ENCODE measurements around the gene ZRANB1. TPM values are rescaled to one million over a fixed set of nuclear protein-coding genes. Genes with fewer than 3 reads are reported as not detected.

ZRANB1 gene
- total RNA-seq, 1 donor from 2014 or later: 24.7 TPM

DNA sequence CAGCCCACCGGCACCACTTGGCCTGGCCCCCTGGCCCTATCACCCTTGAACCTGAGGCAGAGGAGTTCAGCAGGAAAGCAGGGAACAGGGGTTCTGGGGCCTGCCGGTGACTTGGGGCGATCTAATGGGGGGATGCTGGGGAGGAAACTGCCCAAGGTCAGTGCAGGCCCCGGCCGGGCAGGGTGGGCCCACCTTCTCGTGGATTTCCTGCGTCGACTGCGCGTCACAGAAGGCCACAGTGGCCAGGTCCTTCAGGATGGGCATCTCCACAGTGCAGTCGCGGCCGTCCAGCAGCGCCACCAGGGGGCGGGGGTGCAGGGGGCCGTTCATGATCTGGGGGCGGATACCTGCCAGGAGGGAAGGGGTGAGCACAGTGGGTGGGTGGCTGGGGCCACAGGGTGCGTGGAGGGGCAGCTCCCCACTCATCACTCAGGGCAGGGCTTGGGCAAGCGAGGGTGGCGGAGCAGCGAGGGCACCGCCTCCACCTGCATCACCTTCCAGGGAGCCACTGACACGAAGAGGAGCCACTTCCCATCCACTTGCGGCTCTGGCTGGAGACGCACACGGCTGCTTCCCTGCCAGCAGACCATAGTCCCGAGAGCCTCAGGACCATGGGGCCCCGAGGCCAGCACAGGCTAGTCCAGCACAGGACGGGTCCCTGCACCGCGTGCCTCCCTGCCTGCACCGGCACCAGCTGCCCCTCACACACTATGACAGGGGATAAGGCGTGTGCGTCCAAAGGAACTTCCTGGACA is 61.4 kb downstream of the ZRANB1 start:
- DNase-seq (ENCODE audit: low spot score in 2 of 2): peak in 1 of 2 donors; percentile 61
- peaks cover 11 to 19% of the 10 kb centered on the region in 2 donors for H3K36me3 ChIP-seq
- H3K4me1 ChIP-seq: peaks cover 30 to 65% of the 10 kb centered on the region in 2 donors
- no peak overlapping the region for H3K4me3 ChIP-seq
- H3K9me3 ChIP-seq: no peaks in the 10 kb centered on the region
- no peaks in the 10 kb centered on the region for H3K27me3 ChIP-seq
- H3K27ac ChIP-seq: peak overlapping the region in 1 of 2 donors; percentile 94
- intact Hi-C loops (cut with DNase I): no loop called here
- TF ChIP-seq, protein P1, sequence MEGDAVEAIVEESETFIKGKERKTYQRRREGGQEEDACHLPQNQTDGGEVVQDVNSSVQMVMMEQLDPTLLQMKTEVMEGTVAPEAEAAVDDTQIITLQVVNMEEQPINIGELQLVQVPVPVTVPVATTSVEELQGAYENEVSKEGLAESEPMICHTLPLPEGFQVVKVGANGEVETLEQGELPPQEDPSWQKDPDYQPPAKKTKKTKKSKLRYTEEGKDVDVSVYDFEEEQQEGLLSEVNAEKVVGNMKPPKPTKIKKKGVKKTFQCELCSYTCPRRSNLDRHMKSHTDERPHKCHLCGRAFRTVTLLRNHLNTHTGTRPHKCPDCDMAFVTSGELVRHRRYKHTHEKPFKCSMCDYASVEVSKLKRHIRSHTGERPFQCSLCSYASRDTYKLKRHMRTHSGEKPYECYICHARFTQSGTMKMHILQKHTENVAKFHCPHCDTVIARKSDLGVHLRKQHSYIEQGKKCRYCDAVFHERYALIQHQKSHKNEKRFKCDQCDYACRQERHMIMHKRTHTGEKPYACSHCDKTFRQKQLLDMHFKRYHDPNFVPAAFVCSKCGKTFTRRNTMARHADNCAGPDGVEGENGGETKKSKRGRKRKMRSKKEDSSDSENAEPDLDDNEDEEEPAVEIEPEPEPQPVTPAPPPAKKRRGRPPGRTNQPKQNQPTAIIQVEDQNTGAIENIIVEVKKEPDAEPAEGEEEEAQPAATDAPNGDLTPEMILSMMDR (IDR thresholded peaks at IDR 0.05): no peak

DNA sequence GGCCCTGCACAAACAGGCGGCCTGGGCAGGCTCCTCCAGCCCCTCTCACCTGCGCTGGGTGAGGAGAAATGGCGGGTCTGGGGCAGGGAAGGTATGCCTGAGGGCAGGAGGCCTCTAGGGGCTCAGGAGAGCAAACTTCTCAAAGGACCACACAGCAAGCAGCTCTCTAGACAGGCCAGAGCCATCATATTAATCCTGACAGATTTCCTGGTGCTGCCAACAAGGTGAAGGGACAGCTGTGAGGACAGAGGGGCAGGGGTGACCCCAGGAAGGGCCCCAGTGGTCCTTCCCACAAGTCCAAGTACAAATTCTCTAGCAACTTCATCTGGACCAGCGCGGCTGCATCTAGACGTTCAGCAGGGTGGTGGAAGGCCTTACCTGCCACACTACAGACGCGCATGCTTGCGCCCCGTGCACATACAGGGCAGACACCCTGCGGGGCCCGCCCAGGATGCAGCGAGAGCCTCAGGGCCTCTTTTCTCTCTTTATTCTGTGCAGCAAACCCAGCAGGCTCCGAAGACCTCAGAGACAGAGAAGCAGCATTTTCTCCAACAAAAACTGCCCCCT is 62.1 kb downstream of the ZRANB1 start:
- Histone ChIP-seq H3K4me1 (peaks cover 23 to 60% of the 10 kb centered on the region in 2 donors), H3K27me3 (no peaks in the 10 kb centered on the region), H3K27ac (no peak overlapping the region), H3K9me3 (no peaks in the 10 kb centered on the region), H3K4me3 (no peak overlapping the region), H3K36me3 (peaks cover 11 to 19% of the 10 kb centered on the region in 2 donors)
- no peak for DNase-seq (ENCODE audit: low spot score in 2 of 2)
- TF ChIP-seq, protein P1 (IDR thresholded peaks at IDR 0.05): no peak
- intact Hi-C loops (cut with DNase I): no loop called here

DNA sequence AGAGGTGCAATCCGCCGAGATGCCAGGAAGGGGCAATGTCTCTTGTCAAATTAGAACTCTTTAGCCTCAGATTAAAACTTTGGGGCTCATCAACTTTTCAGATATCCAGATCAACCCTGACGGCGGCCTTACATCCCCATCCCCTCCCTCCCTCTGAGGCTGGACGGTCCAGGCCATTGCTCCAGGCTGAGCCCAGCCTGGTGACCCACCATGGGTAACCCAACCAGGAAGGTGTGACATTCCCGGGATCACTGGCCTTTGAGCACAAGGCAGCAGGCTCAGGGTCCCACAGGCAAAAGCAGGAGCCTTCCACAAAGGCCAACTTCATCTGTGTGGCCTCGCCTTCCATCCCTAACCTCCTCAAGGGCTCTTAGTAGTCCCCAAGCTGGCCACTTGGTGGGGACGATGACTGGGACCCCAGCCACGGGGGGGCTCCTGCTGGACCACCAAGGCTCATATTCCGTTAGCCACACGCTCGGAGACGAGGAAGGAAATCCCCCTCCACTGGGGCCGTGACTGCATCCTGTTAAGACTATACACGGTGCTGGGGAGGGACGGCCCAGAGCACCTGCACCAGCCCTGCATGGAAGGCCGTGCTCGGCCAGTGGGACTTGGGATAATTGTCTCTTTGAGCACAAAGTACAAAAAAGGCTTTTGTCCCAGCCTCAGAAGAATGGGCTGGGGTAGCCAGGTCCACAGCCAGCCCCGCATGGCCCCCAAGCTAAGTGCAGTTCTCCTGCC is 62.8 kb downstream of the ZRANB1 start:
- peak in 1 of 2 donors; percentile 58 for DNase-seq (ENCODE audit: low spot score in 2 of 2)
- Histone ChIP-seq H3K36me3 (peaks cover 11 to 19% of the 10 kb centered on the region in 2 donors), H3K9me3 (no peaks in the 10 kb centered on the region), H3K4me3 (no peak overlapping the region), H3K4me1 (peaks cover 20 to 62% of the 10 kb centered on the region in 2 donors), H3K27me3 (no peaks in the 10 kb centered on the region), H3K27ac (no peak overlapping the region)
- intact Hi-C loops (cut with DNase I): no loop called here
- TF ChIP-seq, protein P1 (IDR thresholded peaks at IDR 0.05): no peak

DNA sequence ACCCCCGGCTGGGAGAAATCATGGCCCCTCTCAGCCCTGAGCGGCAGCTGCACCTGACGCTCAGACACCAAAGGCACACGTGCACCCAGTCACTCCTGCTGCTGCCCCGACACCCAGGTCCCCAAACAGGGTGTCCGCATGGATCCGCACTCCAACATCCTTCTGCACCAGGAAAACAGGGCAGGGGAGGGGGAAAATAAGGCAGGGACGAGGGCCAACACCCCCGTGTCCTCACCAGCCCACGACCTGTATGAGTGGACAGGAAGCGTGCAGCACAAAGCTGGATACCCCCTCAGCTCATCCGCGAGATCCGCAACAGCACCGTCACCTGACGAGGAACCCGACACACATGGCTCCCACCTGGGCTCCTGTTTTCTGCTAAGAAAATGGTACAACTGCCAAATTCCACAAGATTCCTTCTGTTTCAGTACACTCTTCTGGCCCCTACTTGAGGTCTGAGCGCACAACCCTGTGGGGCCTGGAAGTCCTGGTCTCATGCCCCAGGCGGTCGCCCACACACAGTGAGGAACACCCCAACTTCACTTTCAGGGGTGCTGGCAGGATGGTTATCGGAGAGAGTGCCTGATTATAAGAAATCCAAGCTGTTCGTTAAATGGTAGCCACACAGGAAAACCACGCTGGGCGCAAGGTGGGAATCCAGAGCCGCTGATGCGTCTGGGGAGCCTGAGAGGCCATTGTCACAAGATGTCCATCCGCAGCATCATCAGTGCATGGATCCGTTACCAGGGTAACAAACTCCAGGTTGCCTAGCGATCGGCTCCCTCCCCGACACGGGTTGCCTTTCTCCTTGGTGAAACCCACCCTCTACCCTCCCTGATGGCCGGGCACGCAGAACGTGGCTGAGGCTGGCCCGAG is 63.6 kb downstream of the ZRANB1 start:
- peaks cover 11 to 19% of the 10 kb centered on the region in 2 donors for H3K36me3 ChIP-seq
- no peaks in the 10 kb centered on the region for H3K27me3 ChIP-seq
- DNase-seq (ENCODE audit: low spot score in 2 of 2): peak in 1 of 2 donors; percentile 56
- TF ChIP-seq, protein P1 (IDR thresholded peaks at IDR 0.05): no peak
- H3K4me3 ChIP-seq: no peak overlapping the region
- no peaks in the 10 kb centered on the region for H3K9me3 ChIP-seq
- intact Hi-C loops (cut with DNase I): no loop called here
- H3K4me1 ChIP-seq: peaks cover 16 to 63% of the 10 kb centered on the region in 2 donors
- H3K27ac ChIP-seq: no peak overlapping the region

DNA sequence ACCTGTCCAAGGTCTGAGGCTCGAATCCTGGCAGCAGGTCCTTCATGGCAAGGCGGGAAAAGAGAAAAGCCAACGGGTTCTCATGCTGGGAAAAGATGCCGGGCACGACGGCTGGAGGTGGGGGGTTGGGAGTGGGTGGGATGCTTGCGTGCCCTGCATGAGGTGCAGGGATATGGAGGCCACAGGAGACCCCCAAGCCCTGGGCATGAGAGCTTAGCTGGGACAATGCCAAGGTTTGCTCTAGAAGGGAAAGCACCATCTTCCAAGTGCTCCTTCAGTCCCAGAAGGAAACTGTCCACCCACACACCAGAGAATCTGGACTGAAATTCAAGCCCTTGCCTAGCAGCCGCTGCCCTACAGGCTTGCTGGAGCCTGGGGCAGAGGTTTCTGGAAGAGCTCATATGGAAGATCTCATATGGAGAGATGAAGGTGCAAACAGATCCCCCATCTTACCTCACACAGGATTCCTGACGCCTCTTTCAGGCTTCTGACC is 64.3 kb downstream of the ZRANB1 start:
- intact Hi-C loops (cut with DNase I): no loop called here
- no peak for DNase-seq (ENCODE audit: low spot score in 2 of 2)
- no peaks in the 10 kb centered on the region for H3K9me3 ChIP-seq
- H3K27me3 ChIP-seq: no peaks in the 10 kb centered on the region
- H3K36me3 ChIP-seq: peaks cover 11 to 19% of the 10 kb centered on the region in 2 donors
- no peak overlapping the region for H3K4me3 ChIP-seq
- peaks cover 18 to 63% of the 10 kb centered on the region in 2 donors for H3K4me1 ChIP-seq
- H3K27ac ChIP-seq: peak overlapping the region; percentile 11 to 60
- TF ChIP-seq, protein P1 (IDR thresholded peaks at IDR 0.05): no peak

All from ascending aorta (tissue), 2 donors.